NT2/D1 (cell line): Measurements from ENCODE around the gene SREBF2.
"Not testable (repeated sequence)": the region's sequence is repeated elsewhere in the genome, so short reads cannot be mapped to it uniquely, and the experiment has no call there.

Source experiments
- SUZ12 ChIP-seq: IDR thresholded peaks from 2 replicates; pipeline ENCODE4 v1.6.1; 2011; ENCODE audit not compliant: insufficient read length, insufficient read depth; ENCODE audit errors: extremely low read depth
- YY1 ChIP-seq: IDR thresholded peaks from 2 replicates; pipeline ENCODE4 v1.6.1; 2011; ENCODE audit not compliant: insufficient read length, insufficient read depth
- ZNF274 ChIP-seq: IDR thresholded peaks from 2 replicates; pipeline ENCODE4 v1.6.1; 2011; ENCODE audit warnings: mild to moderate bottlenecking, low read depth, low read length

- not testable (repeated sequence) for TF ChIP-seq ZNF274, SUZ12, YY1
Measured at GRCh38 chr22:41835462-41835861, 2.6 kb downstream of the SREBF2 start.
